Measurements from ENCODE around the gene C2orf78. TPM values are rescaled to one million over a fixed set of nuclear protein-coding genes. Genes with fewer than 3 reads are reported as not detected.

C2orf78 gene
- total RNA-seq, 1 donor from 2014 or later = not detected

DNA sequence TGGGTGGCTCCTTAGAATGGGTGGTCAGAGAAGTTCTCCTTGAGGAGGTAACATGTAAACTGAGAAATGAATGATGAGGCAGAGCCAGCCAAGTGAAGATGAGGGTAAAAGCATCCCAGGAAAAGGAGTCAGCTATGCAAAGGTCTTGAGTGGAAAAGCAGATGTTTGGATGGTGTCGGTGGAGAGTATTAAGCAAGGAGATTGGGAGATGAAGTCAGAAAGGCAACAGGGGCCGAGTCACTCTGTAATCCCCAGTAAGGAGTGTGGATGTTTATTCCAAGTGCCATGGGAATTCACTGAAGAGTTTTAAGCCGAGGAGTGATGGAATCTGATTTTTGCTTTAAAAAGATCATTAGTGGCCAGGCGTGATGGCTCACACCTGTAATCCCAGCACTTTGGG, 41.4 kb downstream of the C2orf78 start:
- H3K9me3 Mint-ChIP-seq (ENCODE audit: unreplicated experiment) = no peaks in the 10 kb centered on the region
- FAIRE-seq = no peak
- peaks cover 13% of the 10 kb centered on the region for H3K4me1 Mint-ChIP-seq (ENCODE audit: low read depth, unreplicated experiment)
- Histone ChIP-seq H3K4me3 (ENCODE audit: insufficient read depth, low read depth, low read length) (no peak overlapping the region), H3K79me2 (ENCODE audit: insufficient read depth, low read length) (peaks cover 7% of the 10 kb centered on the region), H3K27ac (ENCODE audit: low read depth, low read length) (no peak overlapping the region), H3K4me2 (ENCODE audit: low read length) (no peak overlapping the region), H3K27me3 (ENCODE audit: insufficient read depth, low read length) (peaks cover 10% of the 10 kb centered on the region), H4K20me1 (ENCODE audit: insufficient read depth, low read length) (no peaks in the 10 kb centered on the region), H3K9me3 (ENCODE audit: insufficient read depth, low read depth, low read length) (no peaks in the 10 kb centered on the region), H3K9ac (ENCODE audit: low read length) (no peak overlapping the region), H3K36me3 (ENCODE audit: insufficient read depth, low read length) (no peaks in the 10 kb centered on the region), H3K4me1 (ENCODE audit: insufficient read depth, low read length) (peaks cover 13% of the 10 kb centered on the region), H2AFZ (ENCODE audit: low read depth, low read length) (no peak overlapping the region)
- DNase-seq (ENCODE audit: low read depth) = no peak
- H3K27me3 Mint-ChIP-seq (ENCODE audit: low read depth, unreplicated experiment) = peaks cover 2% of the 10 kb centered on the region
- H3K36me3 Mint-ChIP-seq (ENCODE audit: low read depth, unreplicated experiment) = no peaks in the 10 kb centered on the region
- H3K4me3 Mint-ChIP-seq (ENCODE audit: unreplicated experiment) = peak overlapping the region; percentile 1
- H3K27ac Mint-ChIP-seq (ENCODE audit: unreplicated experiment) = no peak overlapping the region
- TF ChIP-seq, protein P1, sequence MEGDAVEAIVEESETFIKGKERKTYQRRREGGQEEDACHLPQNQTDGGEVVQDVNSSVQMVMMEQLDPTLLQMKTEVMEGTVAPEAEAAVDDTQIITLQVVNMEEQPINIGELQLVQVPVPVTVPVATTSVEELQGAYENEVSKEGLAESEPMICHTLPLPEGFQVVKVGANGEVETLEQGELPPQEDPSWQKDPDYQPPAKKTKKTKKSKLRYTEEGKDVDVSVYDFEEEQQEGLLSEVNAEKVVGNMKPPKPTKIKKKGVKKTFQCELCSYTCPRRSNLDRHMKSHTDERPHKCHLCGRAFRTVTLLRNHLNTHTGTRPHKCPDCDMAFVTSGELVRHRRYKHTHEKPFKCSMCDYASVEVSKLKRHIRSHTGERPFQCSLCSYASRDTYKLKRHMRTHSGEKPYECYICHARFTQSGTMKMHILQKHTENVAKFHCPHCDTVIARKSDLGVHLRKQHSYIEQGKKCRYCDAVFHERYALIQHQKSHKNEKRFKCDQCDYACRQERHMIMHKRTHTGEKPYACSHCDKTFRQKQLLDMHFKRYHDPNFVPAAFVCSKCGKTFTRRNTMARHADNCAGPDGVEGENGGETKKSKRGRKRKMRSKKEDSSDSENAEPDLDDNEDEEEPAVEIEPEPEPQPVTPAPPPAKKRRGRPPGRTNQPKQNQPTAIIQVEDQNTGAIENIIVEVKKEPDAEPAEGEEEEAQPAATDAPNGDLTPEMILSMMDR (IDR thresholded peaks at IDR 0.05; ENCODE audit: insufficient read depth, low read depth, low read length) = no peak

DNA sequence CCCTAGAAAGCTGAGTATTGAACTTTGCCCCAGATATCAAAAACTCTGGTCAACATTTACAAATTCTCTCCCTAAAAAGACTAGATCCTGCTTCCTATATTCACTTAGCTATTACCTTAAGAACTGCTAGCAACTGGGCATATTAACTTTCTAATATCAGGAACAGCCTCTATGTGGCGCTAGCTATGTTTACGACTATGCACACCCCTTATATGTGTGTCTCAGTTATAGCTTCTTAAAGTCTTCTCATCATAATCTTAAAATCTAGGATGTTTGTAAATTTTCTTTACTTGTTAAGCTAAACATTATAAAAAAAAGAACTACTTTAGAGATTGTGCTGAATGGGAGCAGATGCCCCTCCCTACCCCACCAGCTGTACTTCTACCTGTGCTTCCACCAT, 43.0 kb downstream of the C2orf78 start:
- FAIRE-seq (no peak), DNase-seq (ENCODE audit: low read depth) (no peak)
- Histone ChIP-seq H3K4me2 (ENCODE audit: low read length) (no peak overlapping the region), H3K4me1 (ENCODE audit: insufficient read depth, low read length) (peaks cover 25% of the 10 kb centered on the region), H3K79me2 (ENCODE audit: insufficient read depth, low read length) (peaks cover 7% of the 10 kb centered on the region), H2AFZ (ENCODE audit: low read depth, low read length) (no peak overlapping the region), H3K27ac (ENCODE audit: low read depth, low read length) (no peak overlapping the region), H3K36me3 (ENCODE audit: insufficient read depth, low read length) (no peaks in the 10 kb centered on the region), H3K9me3 (ENCODE audit: insufficient read depth, low read depth, low read length) (no peaks in the 10 kb centered on the region), H3K4me3 (ENCODE audit: insufficient read depth, low read depth, low read length) (no peak overlapping the region), H4K20me1 (ENCODE audit: insufficient read depth, low read length) (no peaks in the 10 kb centered on the region), H3K27me3 (ENCODE audit: insufficient read depth, low read length) (peaks cover 4% of the 10 kb centered on the region), H3K9ac (ENCODE audit: low read length) (no peak overlapping the region)
- Mint-ChIP-seq H3K9me3 (ENCODE audit: unreplicated experiment) (no peaks in the 10 kb centered on the region), H3K4me1 (ENCODE audit: low read depth, unreplicated experiment) (peaks cover 26% of the 10 kb centered on the region), H3K4me3 (ENCODE audit: unreplicated experiment) (no peak overlapping the region), H3K36me3 (ENCODE audit: low read depth, unreplicated experiment) (no peaks in the 10 kb centered on the region), H3K27ac (ENCODE audit: unreplicated experiment) (no peak overlapping the region), H3K27me3 (ENCODE audit: low read depth, unreplicated experiment) (peaks cover 2% of the 10 kb centered on the region)
- no peak for TF ChIP-seq EZH2 (IDR thresholded peaks at IDR 0.05; ENCODE audit: insufficient read depth, low read length)
- TF ChIP-seq, protein P1 (IDR thresholded peaks at IDR 0.05; ENCODE audit: insufficient read depth, low read depth, low read length) = peak; percentile 42

DNA sequence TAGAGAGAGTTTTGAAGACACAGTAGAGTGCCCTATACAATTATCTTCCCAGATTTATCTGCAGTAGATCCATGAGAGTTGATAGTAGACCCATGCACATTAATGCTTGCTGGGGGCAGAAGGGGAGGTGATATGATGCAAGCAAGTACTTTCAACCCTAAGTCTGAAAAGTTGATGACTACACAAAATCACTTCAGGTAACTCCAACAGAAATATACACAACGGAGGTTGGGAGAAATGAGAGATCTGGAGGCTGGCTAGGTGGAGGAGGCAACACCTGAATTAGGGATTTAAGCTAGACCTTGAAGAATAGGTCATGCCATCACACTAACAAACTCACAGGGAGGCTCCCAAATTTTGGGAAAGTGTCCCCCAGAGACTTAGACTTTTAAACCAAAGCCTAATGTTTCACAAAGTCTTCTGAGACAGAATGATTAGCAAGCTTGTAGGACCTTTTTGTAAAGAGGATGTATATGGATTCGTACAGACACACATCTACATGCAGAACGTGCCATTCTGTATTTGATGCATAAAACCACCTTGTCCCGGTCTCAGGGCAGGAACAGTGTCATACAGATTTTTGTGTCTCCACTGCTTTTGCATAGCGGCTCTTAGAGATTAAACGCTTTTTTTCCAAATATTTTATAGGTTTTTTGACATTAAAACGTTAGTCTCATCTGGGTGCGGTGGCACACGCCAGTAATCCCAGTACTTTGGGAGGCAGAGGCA, 43.8 kb downstream of the C2orf78 start:
- Histone ChIP-seq H2AFZ (ENCODE audit: low read depth, low read length) (no peak overlapping the region), H3K79me2 (ENCODE audit: insufficient read depth, low read length) (peaks cover 11% of the 10 kb centered on the region), H4K20me1 (ENCODE audit: insufficient read depth, low read length) (no peaks in the 10 kb centered on the region), H3K9ac (ENCODE audit: low read length) (no peak overlapping the region), H3K4me2 (ENCODE audit: low read length) (peak overlapping the region; percentile 91), H3K4me3 (ENCODE audit: insufficient read depth, low read depth, low read length) (no peak overlapping the region), H3K27me3 (ENCODE audit: insufficient read depth, low read length) (no peaks in the 10 kb centered on the region), H3K4me1 (ENCODE audit: insufficient read depth, low read length) (peaks cover 29% of the 10 kb centered on the region), H3K36me3 (ENCODE audit: insufficient read depth, low read length) (no peaks in the 10 kb centered on the region), H3K9me3 (ENCODE audit: insufficient read depth, low read depth, low read length) (no peaks in the 10 kb centered on the region), H3K27ac (ENCODE audit: low read depth, low read length) (no peak overlapping the region)
- Mint-ChIP-seq H3K4me3 (ENCODE audit: unreplicated experiment) (peak overlapping the region; percentile 51), H3K9me3 (ENCODE audit: unreplicated experiment) (no peaks in the 10 kb centered on the region), H3K4me1 (ENCODE audit: low read depth, unreplicated experiment) (peaks cover 30% of the 10 kb centered on the region), H3K27me3 (ENCODE audit: low read depth, unreplicated experiment) (peaks cover 2% of the 10 kb centered on the region), H3K36me3 (ENCODE audit: low read depth, unreplicated experiment) (peaks cover 5% of the 10 kb centered on the region), H3K27ac (ENCODE audit: unreplicated experiment) (no peak overlapping the region)
- FAIRE-seq = no peak
- TF ChIP-seq, protein P1 (IDR thresholded peaks at IDR 0.05; ENCODE audit: insufficient read depth, low read depth, low read length) = no peak
- TF ChIP-seq EZH2 (IDR thresholded peaks at IDR 0.05; ENCODE audit: insufficient read depth, low read length) = no peak
- DNase-seq (ENCODE audit: low read depth) = no peak
